ENCODE measurements around the gene GOLT1A. TPM values are rescaled to one million over a fixed set of nuclear protein-coding genes. Genes with fewer than 3 reads are reported as not detected.
A peak's percentile ranks its signal among the peaks of the same experiment; 100 is the strongest.

The GOLT1A gene
- total RNA-seq, 1 donor from 2014 or later: 0.40 TPM

- intact Hi-C loops (cut with DNase I): no loop called here
- ATAC-seq (no peak), DNase-seq (ENCODE audit: low spot score) (no peak)
Observed at GRCh38 chr1:204199579-204199978, 14.2 kb downstream of the GOLT1A start.

- DNase-seq (ENCODE audit: low spot score) (no peak), ATAC-seq (no peak)
Observed at GRCh38 chr1:204198348-204199340, 15.1 kb downstream of the GOLT1A start.

GRCh38 chr1:204197068-204197467 lies 16.7 kb downstream of the GOLT1A start:
- DNase-seq (ENCODE audit: low spot score): no peak
- intact Hi-C loops (cut with DNase I): no loop called here
- no peak for ATAC-seq

More at GRCh38 chr1:204198348-204199340, 15.1 kb downstream of the GOLT1A start:
- intact Hi-C loops (cut with DNase I): no loop called here

- intact Hi-C loops (cut with DNase I): no loop called here
- no peak for ATAC-seq
- DNase-seq (ENCODE audit: low spot score): peak; percentile 47
Observed at GRCh38 chr1:204196068-204196795, 17.6 kb downstream of the GOLT1A start, which contains the start of gene KISS1. TSS of gene KISS1 (minus strand) at chr1:204196491. CDS start at chr1:204192876, 3,615 bp downstream.

GRCh38 chr1:204194771-204195170 lies 19.0 kb downstream of the GOLT1A start:
- intact Hi-C loops (cut with DNase I): no loop called here
- ATAC-seq (no peak), DNase-seq (ENCODE audit: low spot score) (no peak)

GRCh38 chr1:204194080-204194479 lies 19.7 kb downstream of the GOLT1A start:
- intact Hi-C loops (cut with DNase I): no loop called here
- ATAC-seq (no peak), DNase-seq (ENCODE audit: low spot score) (no peak)

- ATAC-seq (no peak), DNase-seq (ENCODE audit: low spot score) (no peak)
- intact Hi-C loops (cut with DNase I): no loop called here
Observed at GRCh38 chr1:204192589-204193352, 21.0 kb downstream of the GOLT1A start.

- intact Hi-C loops (cut with DNase I): no loop called here
- ATAC-seq (no peak), DNase-seq (ENCODE audit: low spot score) (no peak)
Observed at GRCh38 chr1:204192046-204192445, 21.7 kb downstream of the GOLT1A start.

GRCh38 chr1:204191456-204191855 lies 22.3 kb downstream of the GOLT1A start:
- DNase-seq (ENCODE audit: low spot score): no peak
- ATAC-seq: no peak
- intact Hi-C loops (cut with DNase I): no loop called here

- peak; percentile 65 for DNase-seq (ENCODE audit: low spot score)
- ATAC-seq: peak; percentile 89
- intact Hi-C loops (cut with DNase I): no loop called here
Observed at GRCh38 chr1:204190212-204191211, 23.3 kb downstream of the GOLT1A start.

GRCh38 chr1:204188959-204189639 lies 24.7 kb downstream of the GOLT1A start:
- no peak for ATAC-seq
- no peak for DNase-seq (ENCODE audit: low spot score)
- intact Hi-C loops (cut with DNase I): no loop called here

GRCh38 chr1:204186597-204186996 lies 27.2 kb downstream of the GOLT1A start:
- intact Hi-C loops (cut with DNase I): no loop called here
- DNase-seq (ENCODE audit: low spot score) (no peak), ATAC-seq (no peak)

- intact Hi-C loops (cut with DNase I): no loop called here
- ATAC-seq (no peak), DNase-seq (ENCODE audit: low spot score) (no peak)
Observed at GRCh38 chr1:204181116-204181515, 32.7 kb downstream of the GOLT1A start.

GRCh38 chr1:204180133-204180532 lies 33.7 kb downstream of the GOLT1A start:
- intact Hi-C loops (cut with DNase I): no loop called here
- no peak for DNase-seq (ENCODE audit: low spot score)
- ATAC-seq: no peak

- DNase-seq (ENCODE audit: low spot score): no peak
- intact Hi-C loops (cut with DNase I): no loop called here
Observed at GRCh38 chr1:204178487-204179281, 35.1 kb downstream of the GOLT1A start.

GRCh38 chr1:204177133-204177532 lies 36.7 kb downstream of the GOLT1A start:
- intact Hi-C loops (cut with DNase I): no loop called here
- ATAC-seq (no peak), DNase-seq (ENCODE audit: low spot score) (no peak)

More at GRCh38 chr1:204178487-204179281, 35.1 kb downstream of the GOLT1A start:
- no peak for ATAC-seq

- no peak for ATAC-seq
- no peak for DNase-seq (ENCODE audit: low spot score)
- intact Hi-C loops (cut with DNase I): no loop called here
Observed at GRCh38 chr1:204176049-204176448, 37.7 kb downstream of the GOLT1A start.
